NCI-H69 (cell line): ENCODE results near the gene RALGPS1.

Experiments used
- DNase-seq: peaks from one replicate; lab custom pipeline; 2025; lab: John Stamatoyannopoulos, UW

Gene RALGPS1

GRCh38 chr9:127078988-127079387 lies 164.4 kb downstream of the RALGPS1 start:
- no peak for DNase-seq

GRCh38 chr9:127079446-127080140 lies 165.0 kb downstream of the RALGPS1 start:
- DNase-seq: no peak

GRCh38 chr9:127081250-127082185 lies 166.9 kb downstream of the RALGPS1 start:
- DNase-seq: no peak

GRCh38 chr9:127083138-127083980 lies 168.8 kb downstream of the RALGPS1 start:
- no peak for DNase-seq

GRCh38 chr9:127084076-127085039 lies 169.8 kb downstream of the RALGPS1 start:
- DNase-seq: no peak

- no peak for DNase-seq
These were observed 170.6 kb downstream of the RALGPS1 start for GRCh38 chr9:127085186-127085585.

GRCh38 chr9:127086771-127087170 lies 172.2 kb downstream of the RALGPS1 start:
- DNase-seq: no peak

GRCh38 chr9:127087411-127087810 lies 172.8 kb downstream of the RALGPS1 start:
- DNase-seq: no peak

- no peak for DNase-seq
These were observed 173.3 kb downstream of the RALGPS1 start for GRCh38 chr9:127087836-127088235.

- no peak for DNase-seq
These were observed 174.4 kb downstream of the RALGPS1 start for GRCh38 chr9:127088724-127089615.

- DNase-seq: no peak
These were observed 175.1 kb downstream of the RALGPS1 start for GRCh38 chr9:127089631-127090081.

GRCh38 chr9:127090341-127090985 lies 175.9 kb downstream of the RALGPS1 start:
- no peak for DNase-seq

GRCh38 chr9:127091526-127091925 lies 176.9 kb downstream of the RALGPS1 start:
- no peak for DNase-seq

- no peak for DNase-seq
These were observed 177.5 kb downstream of the RALGPS1 start for GRCh38 chr9:127092041-127092608.

GRCh38 chr9:127093319-127094020 lies 178.9 kb downstream of the RALGPS1 start:
- DNase-seq: no peak

- DNase-seq: no peak
These were observed 180.8 kb downstream of the RALGPS1 start for GRCh38 chr9:127095411-127095810.

- no peak for DNase-seq
These were observed 181.6 kb downstream of the RALGPS1 start for GRCh38 chr9:127096208-127096607.

GRCh38 chr9:127097683-127098082 lies 183.1 kb downstream of the RALGPS1 start:
- DNase-seq: no peak
